ENCODE measurements around the gene LRBA. TPM values are rescaled to one million over a fixed set of nuclear protein-coding genes. Genes with fewer than 3 reads are reported as not detected.

LRBA gene
- total and polyA plus RNA-seq, 2 donors (not counting 3 experiments of a cell fraction or from before 2014, with no cell fraction given) = 18.0 to 35.1 TPM

GRCh38 chr4:150971901-150972300 is 43.2 kb downstream of the LRBA start:
- no TSS peak for BruUV-seq (replicated peaks)
- dilution Hi-C loops (cut with MboI; ENCODE audit: extremely low pct_ligation_motif_present, low sequenced_read_pairs) = no loop called here
- Histone ChIP-seq H3K4me1 (ENCODE audit: control insufficient read depth, extremely low read depth, insufficient read depth, low read length) (peaks cover 7% of the 10 kb centered on the region), H3K27me3 (ENCODE audit: control insufficient read depth in 2 of 2, insufficient read depth in 2 of 2, low read length in 2 of 2) (no peaks in the 10 kb centered on the region), H3K4me3 (replicated peaks in 1 of 3; ENCODE audit: insufficient read depth in 1 of 3, low read depth in 1 of 3, low read length in 3 of 3) (no peak overlapping the region), H3K9ac (replicated peaks; ENCODE audit: extremely low read depth, insufficient read depth, low read length) (no peak overlapping the region), H3K9me3 (replicated peaks; ENCODE audit: control insufficient read depth, insufficient read depth, low read length) (no peaks in the 10 kb centered on the region), H3K9me1 (replicated peaks; ENCODE audit: control insufficient read depth, extremely low read depth, insufficient read depth, low read length) (no peaks in the 10 kb centered on the region), H3K4me2 (ENCODE audit: insufficient read depth, low read length) (peak overlapping the region; percentile 70), H2AFZ (ENCODE audit: low read depth, low read length) (no peak overlapping the region), H3K79me2 (ENCODE audit: control insufficient read depth, insufficient read depth, low read length) (peaks cover 14% of the 10 kb centered on the region), H3K36me3 (ENCODE audit: control insufficient read depth in 2 of 2, extremely low read depth in 1 of 2, insufficient read depth in 2 of 2, low read length in 2 of 2) (no peaks in the 10 kb centered on the region), H4K20me1 (replicated peaks; ENCODE audit: control insufficient read depth, extremely low read depth, insufficient read depth, low read length) (no peaks in the 10 kb centered on the region), H3K27ac (ENCODE audit: insufficient read depth, low read depth, low read length) (no peak overlapping the region)
- ChIA-PET CTCF (interaction anchor here (1.2 to 1.7 kb wide), 5 partner anchors 9 to 105 kb away, joined by 3 to 12 read pairs (median 8); no protein-coding TSS in a partner anchor), POLR2A (interaction anchor here (0.5 kb wide), 1 partner anchor 522 kb away, joined by 5 read pairs; no protein-coding TSS in a partner anchor)
- DNase-seq (ENCODE audit: low read depth, low spot score) = peak; percentile 28
- intact Hi-C loops (cut with micrococcal nuclease) = no loop called here
- FAIRE-seq = peak; percentile 15
- no peak for TF ChIP-seq MAX (IDR thresholded peaks at IDR 0.05; ENCODE audit: insufficient read depth, insufficient read length)
- TF ChIP-seq JUN (IDR thresholded peaks at IDR 0.05; ENCODE audit: borderline replicate concordance, insufficient read depth, insufficient read length, low read depth) = no peak
- no peak for TF ChIP-seq MYC (IDR thresholded peaks at IDR 0.05; ENCODE audit: low read depth, low read length)
- TF ChIP-seq EZH2 (IDR thresholded peaks at IDR 0.05; ENCODE audit: borderline replicate concordance, low read depth, low read length, severe bottlenecking) = no peak
- no peak for TF ChIP-seq POLR2AphosphoS5 (IDR thresholded peaks at IDR 0.05; ENCODE audit: insufficient read depth, low read depth, low read length)
- no peak for TF ChIP-seq POLR2A (IDR thresholded peaks at IDR 0.05; ENCODE audit: low read depth, low read length)
- no peak for TF ChIP-seq GATA2 (IDR thresholded peaks at IDR 0.05; ENCODE audit: insufficient read depth, insufficient read length, low read depth, low read length)
- TF ChIP-seq FOS (IDR thresholded peaks at IDR 0.05; ENCODE audit: borderline replicate concordance, insufficient read depth, low read length) = no peak
- TF ChIP-seq CTCF (IDR thresholded peaks at IDR 0.05; ENCODE audit: extremely low read depth in 1 of 2, insufficient read depth in 1 of 2, low read depth in 1 of 2, low read length in 2 of 2) = no peak
